ENCODE measurements around the gene PEDS1. TPM values are rescaled to one million over a fixed set of nuclear protein-coding genes. Genes with fewer than 3 reads are reported as not detected.
"Not testable (repeated sequence)": the region's sequence is repeated elsewhere in the genome, so short reads cannot be mapped to it uniquely, and the experiment has no call there.

PEDS1 gene
- polyA plus RNA-seq, 1 donor, result 18.7 TPM

DNA sequence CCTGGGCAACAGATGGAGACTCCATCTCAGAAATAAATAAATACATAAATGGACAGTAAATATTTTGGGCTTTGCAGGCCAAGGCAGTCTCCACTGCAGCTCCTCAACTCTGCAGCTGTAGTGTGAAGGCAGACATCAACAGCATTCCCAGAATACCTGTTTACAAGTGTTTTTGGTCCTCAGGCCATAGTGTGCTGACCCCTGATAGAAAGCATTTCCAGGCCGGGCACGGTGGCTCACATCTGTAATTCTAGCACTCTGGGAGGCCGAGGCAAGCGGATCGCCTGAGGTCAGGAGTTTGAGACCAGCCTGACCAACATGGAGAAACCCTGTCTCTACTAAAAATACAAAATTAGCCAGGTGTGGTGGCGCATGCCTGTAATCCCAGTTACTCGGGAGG lies 18.4 kb downstream of the PEDS1 start:
- DNase-seq; H3K4me1 ChIP-seq (ENCODE audit: control insufficient read depth, insufficient read depth, low read length); H3K27ac ChIP-seq (ENCODE audit: low read length); H3K9me3 ChIP-seq (ENCODE audit: control insufficient read depth, low read depth, low read length); H3K4me3 ChIP-seq (ENCODE audit: low read length); H3K27me3 ChIP-seq (ENCODE audit: control insufficient read depth, insufficient read depth, low read length): not testable (repeated sequence)
- peaks cover 40% of the 10 kb centered on the region for H3K36me3 ChIP-seq (ENCODE audit: control insufficient read depth, insufficient read depth, low read length)
- WGBS (ENCODE audit: insufficient coverage, low lambda C conversion rate), result no CpG with 5 or more reads among the region's 7 CpGs

DNA sequence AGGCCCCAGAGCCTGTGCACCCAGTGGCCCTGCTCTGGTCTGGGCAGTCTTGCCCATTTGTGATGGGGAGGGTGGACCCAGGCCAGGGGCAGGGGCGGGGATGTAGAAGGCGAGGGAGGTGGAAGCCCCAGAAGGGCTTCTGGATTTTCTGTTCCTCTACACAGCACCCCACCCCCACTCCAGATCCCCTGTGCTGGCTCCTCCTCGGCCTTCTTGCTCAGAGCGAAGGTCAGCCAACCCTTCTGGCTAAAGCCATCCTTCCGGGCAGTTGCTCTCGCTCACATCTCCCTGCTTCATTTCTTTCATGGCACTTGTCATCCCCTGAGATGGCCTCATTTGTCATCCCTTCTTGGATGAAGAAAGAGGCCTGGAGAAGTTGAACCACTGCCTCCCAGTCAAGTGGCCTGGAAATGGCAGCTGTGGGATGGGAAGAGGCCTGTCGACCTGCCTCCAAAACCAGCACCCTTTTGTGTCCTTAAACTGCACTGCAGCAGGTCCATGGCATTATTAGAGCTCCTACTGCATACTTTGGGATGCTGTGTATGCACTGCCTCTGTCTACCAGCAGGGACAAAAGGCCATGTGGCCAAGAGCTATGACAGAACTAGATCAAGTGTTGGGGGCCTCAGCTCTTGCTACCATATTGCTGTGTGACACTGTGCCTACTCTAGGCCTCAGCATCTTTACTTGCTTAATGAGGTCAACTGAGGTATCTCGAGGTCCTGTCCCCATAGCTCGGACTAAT lies 19.9 kb downstream of the PEDS1 start:
- Histone ChIP-seq H3K27ac (ENCODE audit: low read length) (no peak overlapping the region), H3K27me3 (ENCODE audit: control insufficient read depth, insufficient read depth, low read length) (no peaks in the 10 kb centered on the region), H3K9me3 (ENCODE audit: control insufficient read depth, low read depth, low read length) (no peaks in the 10 kb centered on the region), H3K4me3 (ENCODE audit: low read length) (no peak overlapping the region), H3K36me3 (ENCODE audit: control insufficient read depth, insufficient read depth, low read length) (peaks cover 50% of the 10 kb centered on the region), H3K4me1 (ENCODE audit: control insufficient read depth, insufficient read depth, low read length) (peaks cover 3% of the 10 kb centered on the region)
- DNase-seq, result no peak
- no CpG with 5 or more reads among the region's 9 CpGs for WGBS (ENCODE audit: insufficient coverage, low lambda C conversion rate)

DNA sequence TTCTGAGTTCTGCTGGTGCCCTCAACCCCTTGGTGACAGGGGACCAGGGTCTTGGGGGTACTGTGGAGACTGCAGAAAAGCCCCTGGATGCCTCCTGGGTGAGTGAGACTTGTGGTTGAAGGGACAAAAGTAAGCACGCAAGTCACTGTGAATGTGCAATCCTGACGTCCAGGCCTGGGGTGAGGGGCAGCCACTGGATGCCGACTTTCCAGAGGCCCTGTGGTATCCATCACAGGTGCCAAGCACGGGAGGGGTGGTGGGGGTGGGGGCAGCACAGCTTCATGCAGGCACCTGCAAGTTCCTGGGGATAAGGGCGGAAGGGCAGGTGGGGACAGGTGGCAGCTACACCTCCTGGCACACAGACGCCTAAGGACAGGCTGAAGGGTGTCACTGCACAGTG lies 20.5 kb downstream of the PEDS1 start:
- Histone ChIP-seq H3K4me3 (ENCODE audit: low read length) (no peak overlapping the region), H3K36me3 (ENCODE audit: control insufficient read depth, insufficient read depth, low read length) (peaks cover 55% of the 10 kb centered on the region), H3K4me1 (ENCODE audit: control insufficient read depth, insufficient read depth, low read length) (peaks cover 3% of the 10 kb centered on the region), H3K27ac (ENCODE audit: low read length) (no peak overlapping the region), H3K9me3 (ENCODE audit: control insufficient read depth, low read depth, low read length) (no peaks in the 10 kb centered on the region), H3K27me3 (ENCODE audit: control insufficient read depth, insufficient read depth, low read length) (no peaks in the 10 kb centered on the region)
- no CpG with 5 or more reads among the region's 6 CpGs for WGBS (ENCODE audit: insufficient coverage, low lambda C conversion rate)
- DNase-seq, result no peak

DNA sequence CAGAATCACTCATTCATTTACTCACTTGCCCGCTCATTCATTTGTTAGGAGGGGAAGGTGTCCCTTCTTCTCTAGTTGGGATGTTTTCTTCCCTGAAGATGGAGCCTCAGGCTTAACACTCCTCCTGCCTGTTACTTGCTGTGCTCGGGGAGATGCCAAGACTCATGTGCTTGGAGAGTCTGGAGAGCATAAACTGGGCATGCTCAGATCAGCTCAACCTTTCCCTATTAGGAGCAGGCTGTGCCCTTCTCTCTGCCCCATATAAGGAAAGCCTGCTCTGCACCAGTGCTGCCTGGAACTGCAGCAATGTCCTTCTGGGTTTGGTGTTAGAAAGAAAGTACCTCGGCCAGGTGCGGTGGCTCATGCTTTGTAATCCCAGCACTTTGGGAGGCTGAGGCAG lies 22.5 kb downstream of the PEDS1 start:
- no CpG with 5 or more reads among the region's 4 CpGs for WGBS (ENCODE audit: insufficient coverage, low lambda C conversion rate)
- H3K4me1 ChIP-seq (ENCODE audit: control insufficient read depth, insufficient read depth, low read length), result peaks cover 11% of the 10 kb centered on the region
- H3K4me3 ChIP-seq (ENCODE audit: low read length), result no peak overlapping the region
- DNase-seq, result no peak
- no peaks in the 10 kb centered on the region for H3K9me3 ChIP-seq (ENCODE audit: control insufficient read depth, low read depth, low read length)
- no peaks in the 10 kb centered on the region for H3K27me3 ChIP-seq (ENCODE audit: control insufficient read depth, insufficient read depth, low read length)
- H3K27ac ChIP-seq (ENCODE audit: low read length), result no peak overlapping the region
- H3K36me3 ChIP-seq (ENCODE audit: control insufficient read depth, insufficient read depth, low read length), result peaks cover 60% of the 10 kb centered on the region

DNA sequence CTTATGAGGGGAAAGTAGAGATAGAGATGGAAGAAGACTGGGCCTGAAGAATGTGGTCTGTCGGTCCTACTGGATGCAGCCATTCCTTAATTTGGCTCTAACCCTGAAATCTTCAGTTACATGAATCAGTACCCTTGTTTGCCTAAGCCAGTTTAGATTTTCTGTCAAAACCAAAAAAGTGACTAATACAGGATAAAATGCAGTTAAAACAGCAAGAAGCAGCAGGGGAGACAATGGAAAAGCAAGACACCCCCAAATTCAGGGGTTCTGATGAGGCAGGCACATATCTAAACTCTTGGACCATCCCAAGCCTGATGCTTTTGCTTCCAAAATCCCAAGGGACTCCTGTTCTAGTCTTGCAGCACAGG lies 23.2 kb downstream of the PEDS1 start:
- H3K27me3 ChIP-seq (ENCODE audit: control insufficient read depth, insufficient read depth, low read length), result no peaks in the 10 kb centered on the region
- peaks cover 11% of the 10 kb centered on the region for H3K4me1 ChIP-seq (ENCODE audit: control insufficient read depth, insufficient read depth, low read length)
- no peak overlapping the region for H3K4me3 ChIP-seq (ENCODE audit: low read length)
- H3K9me3 ChIP-seq (ENCODE audit: control insufficient read depth, low read depth, low read length), result no peaks in the 10 kb centered on the region
- no CpG with 5 or more reads among the region's 1 CpG for WGBS (ENCODE audit: insufficient coverage, low lambda C conversion rate)
- H3K36me3 ChIP-seq (ENCODE audit: control insufficient read depth, insufficient read depth, low read length), result peaks cover 59% of the 10 kb centered on the region
- no peak for DNase-seq
- H3K27ac ChIP-seq (ENCODE audit: low read length), result no peak overlapping the region

DNA sequence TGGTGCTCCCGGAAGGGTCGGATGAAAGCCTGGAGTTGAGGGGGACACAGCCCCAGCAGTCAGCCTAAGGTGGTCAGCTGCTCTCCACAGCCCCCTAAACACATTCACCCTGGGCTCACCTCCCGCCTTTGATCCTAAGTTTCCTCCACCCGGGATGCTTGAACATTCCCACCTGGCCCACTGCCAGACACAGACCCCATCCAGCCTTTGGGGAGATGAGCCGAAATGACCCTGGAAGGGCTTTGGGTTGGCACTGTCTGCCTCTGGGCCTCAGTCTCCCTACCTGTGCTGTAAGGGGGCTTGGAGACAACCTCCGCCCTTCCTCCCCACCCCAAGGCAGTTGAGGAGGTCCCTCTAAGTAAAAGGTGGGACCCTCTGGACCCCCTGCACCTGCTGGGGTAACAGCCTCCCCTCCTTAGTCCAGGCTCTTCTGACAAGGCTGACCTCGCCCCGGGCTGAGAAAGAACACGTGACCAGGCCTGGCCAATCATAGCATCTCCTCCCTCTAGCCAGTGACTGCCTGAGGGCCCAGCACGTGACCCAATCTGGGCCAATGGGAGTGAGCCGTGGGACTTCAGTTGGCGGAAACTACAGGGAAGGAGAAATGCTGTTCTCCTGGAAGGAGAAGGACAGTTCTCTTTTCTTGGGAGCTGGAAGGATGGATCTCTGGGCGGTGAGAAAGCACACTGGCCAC lies 23.7 kb downstream of the PEDS1 start:
- no peak overlapping the region for H3K4me3 ChIP-seq (ENCODE audit: low read length)
- no peak for DNase-seq
- peaks cover 60% of the 10 kb centered on the region for H3K36me3 ChIP-seq (ENCODE audit: control insufficient read depth, insufficient read depth, low read length)

DNA sequence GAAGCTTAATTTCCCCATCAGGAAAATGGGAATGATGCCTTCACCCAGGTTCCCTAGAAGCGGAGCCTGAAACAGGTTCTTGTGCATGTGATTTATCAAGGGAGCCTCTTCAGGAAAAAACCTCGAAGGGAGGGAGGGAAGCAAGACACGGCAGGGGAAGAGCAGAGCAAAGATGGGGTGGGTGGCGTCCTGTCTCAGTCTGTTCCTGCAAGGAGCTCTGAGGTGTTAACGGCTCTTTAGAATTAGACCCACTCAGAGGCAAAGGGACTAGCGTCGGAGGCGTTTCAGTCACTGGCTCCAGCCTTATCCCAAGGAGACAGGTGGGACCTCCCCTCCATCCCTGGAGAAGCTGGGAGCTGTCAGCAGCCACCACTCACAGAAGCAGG lies 25.0 kb downstream of the PEDS1 start:
- Histone ChIP-seq H3K4me1 (ENCODE audit: control insufficient read depth, insufficient read depth, low read length) (peaks cover 8% of the 10 kb centered on the region), H3K36me3 (ENCODE audit: control insufficient read depth, insufficient read depth, low read length) (peaks cover 68% of the 10 kb centered on the region), H3K4me3 (ENCODE audit: low read length) (no peak overlapping the region), H3K9me3 (ENCODE audit: control insufficient read depth, low read depth, low read length) (no peaks in the 10 kb centered on the region), H3K27me3 (ENCODE audit: control insufficient read depth, insufficient read depth, low read length) (no peaks in the 10 kb centered on the region), H3K27ac (ENCODE audit: low read length) (no peak overlapping the region)
- no peak for DNase-seq
- no CpG with 5 or more reads among the region's 8 CpGs for WGBS (ENCODE audit: insufficient coverage, low lambda C conversion rate)

More for the DNA sequence above, 23.7 kb downstream of the PEDS1 start:
- H3K27ac ChIP-seq (ENCODE audit: low read length), result no peak overlapping the region
- WGBS (ENCODE audit: insufficient coverage, low lambda C conversion rate), result no CpG with 5 or more reads among the region's 13 CpGs
- H3K4me1 ChIP-seq (ENCODE audit: control insufficient read depth, insufficient read depth, low read length), result peaks cover 11% of the 10 kb centered on the region
- no peaks in the 10 kb centered on the region for H3K9me3 ChIP-seq (ENCODE audit: control insufficient read depth, low read depth, low read length)
- no peaks in the 10 kb centered on the region for H3K27me3 ChIP-seq (ENCODE audit: control insufficient read depth, insufficient read depth, low read length)

DNA sequence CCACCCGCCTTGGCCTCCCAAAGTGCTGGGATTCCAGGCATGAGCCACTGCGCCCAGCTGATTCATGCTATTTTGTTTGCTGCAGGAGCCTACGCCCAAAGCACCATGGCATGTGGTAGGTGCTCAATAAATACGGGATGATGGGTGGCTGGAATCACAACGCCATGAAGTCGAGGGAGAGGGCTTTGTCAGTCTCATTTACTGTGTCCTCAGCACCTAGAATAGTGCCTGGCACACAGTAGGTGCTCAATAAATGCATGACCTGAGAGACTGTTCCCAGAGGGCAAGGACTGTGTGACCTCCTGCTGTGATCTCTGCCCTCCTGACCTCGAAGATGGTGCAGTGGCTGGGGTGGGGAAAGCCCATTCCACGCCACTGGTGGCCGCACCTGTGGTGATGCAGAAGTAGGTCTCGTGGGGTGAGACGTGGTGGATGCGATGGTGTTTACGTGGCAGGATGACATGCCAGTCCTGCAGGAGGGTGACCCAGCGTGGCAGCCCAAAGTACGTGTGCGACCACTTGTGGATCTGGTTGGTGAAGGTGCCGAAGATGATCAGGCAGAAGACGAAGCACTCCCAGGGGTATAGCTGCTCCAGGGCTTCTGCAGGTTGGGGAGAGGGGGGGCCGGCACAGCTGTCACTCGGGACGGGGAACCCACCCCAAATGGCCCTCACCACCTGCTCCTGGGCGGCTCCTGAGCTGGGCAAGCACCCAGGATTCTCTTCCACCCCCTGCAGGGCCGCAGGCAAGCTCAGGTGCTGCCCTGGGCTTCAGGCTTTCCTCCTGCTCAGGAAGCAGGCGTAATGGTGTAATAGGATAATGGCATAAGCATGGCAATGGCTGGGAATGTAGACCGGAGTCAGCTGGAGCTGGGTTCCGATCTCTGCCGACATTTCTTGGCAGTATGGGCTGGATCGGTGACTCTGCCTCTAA lies 25.7 kb downstream of the PEDS1 start:
- H3K4me1 ChIP-seq (ENCODE audit: control insufficient read depth, insufficient read depth, low read length), result peaks cover 8% of the 10 kb centered on the region
- H3K9me3 ChIP-seq (ENCODE audit: control insufficient read depth, low read depth, low read length), result no peaks in the 10 kb centered on the region
- H3K27ac ChIP-seq (ENCODE audit: low read length), result no peak overlapping the region
- H3K36me3 ChIP-seq (ENCODE audit: control insufficient read depth, insufficient read depth, low read length), result peaks cover 69% of the 10 kb centered on the region
- no peaks in the 10 kb centered on the region for H3K27me3 ChIP-seq (ENCODE audit: control insufficient read depth, insufficient read depth, low read length)
- no peak for DNase-seq
- no peak overlapping the region for H3K4me3 ChIP-seq (ENCODE audit: low read length)
- WGBS (ENCODE audit: insufficient coverage, low lambda C conversion rate), result no CpG with 5 or more reads among the region's 28 CpGs

DNA sequence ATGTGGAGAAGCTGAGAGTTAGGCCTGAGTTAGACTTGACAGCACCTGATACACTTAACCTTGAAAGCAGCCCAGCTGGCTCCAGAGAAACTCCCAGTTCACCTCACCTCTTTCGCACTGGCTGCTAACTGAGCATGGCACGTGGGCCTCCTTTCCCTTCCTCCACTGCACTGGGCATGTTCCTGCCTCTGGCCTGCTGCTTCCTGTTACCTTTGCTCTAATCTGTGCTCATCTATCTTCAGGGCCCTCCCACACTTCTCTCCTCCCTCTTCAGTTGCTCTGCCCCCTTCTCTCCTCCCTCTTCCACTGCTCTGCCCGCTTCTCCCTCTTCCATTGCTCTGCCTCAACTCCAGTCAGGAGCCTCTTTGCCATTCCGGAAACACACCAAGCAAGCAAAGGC lies 26.9 kb downstream of the PEDS1 start:
- Histone ChIP-seq H3K36me3 (ENCODE audit: control insufficient read depth, insufficient read depth, low read length) (peaks cover 62% of the 10 kb centered on the region), H3K4me1 (ENCODE audit: control insufficient read depth, insufficient read depth, low read length) (peaks cover 8% of the 10 kb centered on the region), H3K4me3 (ENCODE audit: low read length) (no peak overlapping the region), H3K9me3 (ENCODE audit: control insufficient read depth, low read depth, low read length) (no peaks in the 10 kb centered on the region), H3K27ac (ENCODE audit: low read length) (peak overlapping the region; percentile 74), H3K27me3 (ENCODE audit: control insufficient read depth, insufficient read depth, low read length) (no peaks in the 10 kb centered on the region)
- peak; percentile 57 to 88 for DNase-seq
- WGBS (ENCODE audit: insufficient coverage, low lambda C conversion rate), result 0% methylated on average over 1 of the region's 4 CpGs

DNA sequence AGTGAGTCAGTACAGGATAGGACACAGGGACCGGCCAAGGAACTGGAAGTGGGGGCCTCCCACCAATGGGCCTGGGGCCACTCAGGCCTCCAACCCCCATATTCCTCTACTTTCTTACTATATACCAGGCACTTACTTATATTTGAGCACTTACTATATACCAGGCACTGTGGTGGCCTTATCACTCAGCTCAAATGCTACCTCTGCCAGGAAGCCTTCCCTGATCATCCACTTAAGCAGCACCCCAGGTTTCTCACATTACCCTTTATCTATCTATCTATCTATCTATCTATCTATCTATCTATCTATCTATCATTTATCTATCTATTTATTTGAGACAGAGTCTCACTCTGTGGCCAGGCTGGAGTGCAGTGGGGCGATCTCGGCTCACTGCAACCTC lies 28.2 kb downstream of the PEDS1 start:
- H3K4me1 ChIP-seq (ENCODE audit: control insufficient read depth, insufficient read depth, low read length), result peaks cover 11% of the 10 kb centered on the region
- H3K9me3 ChIP-seq (ENCODE audit: control insufficient read depth, low read depth, low read length), result no peaks in the 10 kb centered on the region
- WGBS (ENCODE audit: insufficient coverage, low lambda C conversion rate), result no CpG with 5 or more reads among the region's 3 CpGs
- DNase-seq, result no peak
- no peak overlapping the region for H3K4me3 ChIP-seq (ENCODE audit: low read length)
- no peak overlapping the region for H3K27ac ChIP-seq (ENCODE audit: low read length)
- no peaks in the 10 kb centered on the region for H3K27me3 ChIP-seq (ENCODE audit: control insufficient read depth, insufficient read depth, low read length)
- H3K36me3 ChIP-seq (ENCODE audit: control insufficient read depth, insufficient read depth, low read length), result peaks cover 52% of the 10 kb centered on the region
